ENCODE data around the gene GULP1.
"Not testable (repeated sequence)": the region's sequence is repeated elsewhere in the genome, so short reads cannot be mapped to it uniquely, and the experiment has no call there.

GULP1 gene

DNA sequence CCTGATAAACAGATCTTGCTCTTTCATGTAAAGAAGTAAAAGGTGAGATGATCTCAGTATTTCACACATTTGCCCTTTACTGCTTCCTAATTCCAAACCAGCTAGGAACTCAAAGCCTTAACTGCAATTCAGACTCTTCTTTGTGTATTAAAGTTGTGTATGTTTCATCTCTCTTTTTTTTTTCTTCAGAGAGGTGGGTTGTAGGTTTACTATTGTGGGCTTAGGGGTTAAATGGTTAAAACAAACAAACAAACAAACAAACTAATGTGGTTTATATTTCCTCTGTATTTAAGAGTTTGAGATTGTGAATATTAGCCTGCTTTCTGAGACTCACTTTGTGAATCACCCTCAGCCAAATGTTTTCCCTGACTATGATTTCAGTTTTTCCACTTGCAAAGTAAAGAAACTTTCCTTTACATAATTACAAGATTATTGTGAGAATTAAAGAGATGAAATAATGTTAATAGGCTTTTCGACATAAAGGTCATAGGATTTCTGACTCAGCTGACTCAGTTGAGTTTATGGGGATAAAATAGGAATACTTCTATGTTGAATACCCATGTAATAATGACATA is 2.8 kb downstream of the GULP1 start:
- Histone ChIP-seq H3K9me2 (replicated peaks; ENCODE audit: control insufficient read depth, low read length) (no peaks in the 10 kb centered on the region), H3K36me3 (ENCODE audit: control insufficient read depth, low read length) (no peaks in the 10 kb centered on the region), H3F3A (ENCODE audit: control insufficient read depth, insufficient read depth) (no peaks in the 10 kb centered on the region), H3K4me3 (ENCODE audit: low read length) (no peak overlapping the region), H3K4me1 (ENCODE audit: control insufficient read depth, low read length) (no peaks in the 10 kb centered on the region), H3K27ac (ENCODE audit: low read depth, low read length) (no peak overlapping the region), H3K4me2 (ENCODE audit: low read length) (no peak overlapping the region), H3K9me3 (ENCODE audit: control insufficient read depth, insufficient read depth, low read length) (peaks cover 2% of the 10 kb centered on the region; the same call in 1 of the 2 replicates), H3K79me2 (ENCODE audit: control insufficient read depth, low read length) (no peaks in the 10 kb centered on the region), H3K27me3 (ENCODE audit: control insufficient read depth, low read length) (no peaks in the 10 kb centered on the region), H4K20me1 (ENCODE audit: control insufficient read depth, insufficient read depth, low read depth, low read length) (no peaks in the 10 kb centered on the region)
- TF ChIP-seq EZH2phosphoT487 (IDR thresholded peaks at IDR 0.05; ENCODE audit: borderline replicate concordance, low read length) (no peak), CTCF (IDR thresholded peaks at IDR 0.05; ENCODE audit: low read depth, low read length, poor library complexity, severe bottlenecking) (no peak)

DNA sequence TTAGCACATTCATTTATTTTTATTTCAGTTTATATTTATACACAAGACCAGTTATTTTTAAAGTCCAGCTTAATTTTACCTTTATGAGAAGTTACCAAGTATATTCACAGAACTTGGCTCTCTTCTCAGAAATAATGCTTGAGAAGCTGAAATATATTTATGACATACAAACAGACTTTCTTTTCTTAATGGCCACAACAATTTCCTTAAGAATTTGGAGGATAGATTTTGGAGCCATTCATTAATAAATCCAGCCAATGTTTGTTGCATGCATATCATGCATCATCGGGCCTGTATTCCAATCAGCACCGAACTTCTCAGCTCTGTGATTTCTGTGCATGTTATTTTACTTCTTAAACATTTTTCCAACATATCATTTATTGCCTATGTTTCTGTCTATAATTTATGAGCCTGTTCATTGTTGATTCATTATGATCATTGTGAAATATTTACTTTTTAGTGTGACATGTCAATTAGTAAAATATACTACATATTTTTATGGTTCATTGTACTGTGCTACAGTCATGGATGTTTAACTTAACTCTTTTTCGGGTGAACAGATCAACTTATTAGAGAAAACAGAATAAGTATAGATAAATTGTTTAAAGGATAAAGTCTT is 3.5 kb downstream of the GULP1 start:
- H4K20me1 ChIP-seq (ENCODE audit: control insufficient read depth, insufficient read depth, low read depth, low read length): no peaks in the 10 kb centered on the region
- no peaks in the 10 kb centered on the region for H3K27me3 ChIP-seq (ENCODE audit: control insufficient read depth, low read length)
- no peak for TF ChIP-seq CTCF (IDR thresholded peaks at IDR 0.05; ENCODE audit: low read depth, low read length, poor library complexity, severe bottlenecking)
- no peak for TF ChIP-seq EZH2phosphoT487 (IDR thresholded peaks at IDR 0.05; ENCODE audit: borderline replicate concordance, low read length)
- H3K36me3 ChIP-seq (ENCODE audit: control insufficient read depth, low read length): no peaks in the 10 kb centered on the region
- H3K9me2 ChIP-seq (replicated peaks; ENCODE audit: control insufficient read depth, low read length): no peaks in the 10 kb centered on the region
- no peaks in the 10 kb centered on the region for H3F3A ChIP-seq (ENCODE audit: control insufficient read depth, insufficient read depth)
- H3K27ac ChIP-seq (ENCODE audit: low read depth, low read length): no peak overlapping the region
- H3K79me2 ChIP-seq (ENCODE audit: control insufficient read depth, low read length): no peaks in the 10 kb centered on the region
- H3K4me1 ChIP-seq (ENCODE audit: control insufficient read depth, low read length): no peaks in the 10 kb centered on the region
- H3K4me2 ChIP-seq (ENCODE audit: low read length): no peak overlapping the region
- peaks cover 2% of the 10 kb centered on the region; the same call in 1 of the 2 replicates for H3K9me3 ChIP-seq (ENCODE audit: control insufficient read depth, insufficient read depth, low read length)
- no peak overlapping the region for H3K4me3 ChIP-seq (ENCODE audit: low read length)

DNA sequence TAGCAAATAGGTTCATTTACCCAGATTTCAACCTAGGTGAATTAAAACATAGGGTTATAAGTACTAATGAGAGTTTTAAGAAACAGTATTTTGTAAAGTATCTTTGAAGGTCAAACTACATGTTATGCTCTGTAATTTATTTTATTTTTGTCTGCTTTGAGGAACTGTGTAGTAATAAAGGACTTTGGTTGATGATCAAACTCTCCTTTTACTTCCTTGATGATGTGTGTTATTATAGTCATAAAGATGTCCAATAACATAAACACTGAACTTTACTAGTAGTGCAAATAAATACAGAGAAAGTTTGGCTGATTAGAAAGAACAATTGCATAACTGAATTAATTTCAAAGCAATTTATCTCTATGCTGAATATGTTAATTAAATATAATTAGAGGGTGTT is 6.3 kb downstream of the GULP1 start:
- Histone ChIP-seq H3K9me2 (replicated peaks; ENCODE audit: control insufficient read depth, low read length) (no peaks in the 10 kb centered on the region), H4K20me1 (ENCODE audit: control insufficient read depth, insufficient read depth, low read depth, low read length) (no peaks in the 10 kb centered on the region), H3K27me3 (ENCODE audit: control insufficient read depth, low read length) (no peaks in the 10 kb centered on the region), H3K36me3 (ENCODE audit: control insufficient read depth, low read length) (no peaks in the 10 kb centered on the region), H3K4me2 (ENCODE audit: low read length) (no peak overlapping the region), H3K9me3 (ENCODE audit: control insufficient read depth, insufficient read depth, low read length) (no peaks in the 10 kb centered on the region), H3F3A (ENCODE audit: control insufficient read depth, insufficient read depth) (no peaks in the 10 kb centered on the region), H3K4me1 (ENCODE audit: control insufficient read depth, low read length) (no peaks in the 10 kb centered on the region), H3K27ac (ENCODE audit: low read depth, low read length) (no peak overlapping the region), H3K79me2 (ENCODE audit: control insufficient read depth, low read length) (no peaks in the 10 kb centered on the region), H3K4me3 (ENCODE audit: low read length) (no peak overlapping the region)
- TF ChIP-seq EZH2phosphoT487 (IDR thresholded peaks at IDR 0.05; ENCODE audit: borderline replicate concordance, low read length) (no peak), CTCF (IDR thresholded peaks at IDR 0.05; ENCODE audit: low read depth, low read length, poor library complexity, severe bottlenecking) (no peak)

- not testable (repeated sequence) for H3K27me3 ChIP-seq (ENCODE audit: control insufficient read depth, low read length); H3K27ac ChIP-seq (ENCODE audit: low read depth, low read length); H3F3A ChIP-seq (ENCODE audit: control insufficient read depth, insufficient read depth); H3K9me3 ChIP-seq (ENCODE audit: control insufficient read depth, insufficient read depth, low read length); H3K36me3 ChIP-seq (ENCODE audit: control insufficient read depth, low read length); H3K4me3 ChIP-seq (ENCODE audit: low read length); H3K9me2 ChIP-seq (replicated peaks; ENCODE audit: control insufficient read depth, low read length); H3K4me2 ChIP-seq (ENCODE audit: low read length); H3K79me2 ChIP-seq (ENCODE audit: control insufficient read depth, low read length); H3K4me1 ChIP-seq (ENCODE audit: control insufficient read depth, low read length); H4K20me1 ChIP-seq (ENCODE audit: control insufficient read depth, insufficient read depth, low read depth, low read length)
These were observed 7.3 kb downstream of the GULP1 start for GRCh38 chr2:188298937-188299371.
